ENCODE data around the gene MALSU1.
A peak's percentile ranks its signal among the peaks of the same experiment; 100 is the strongest.

The MALSU1 gene

GRCh38 chr7:23315366-23315765, 16.2 kb downstream of the MALSU1 start:
- peaks cover 25% of the 10 kb centered on the region; the same call in 1 of the 2 replicates for H3K36me3 ChIP-seq (ENCODE audit: insufficient read depth)
- no peak overlapping the region for H3K9ac ChIP-seq
- H2AFZ ChIP-seq (ENCODE audit: low read depth): no peak overlapping the region
- H3K4me3 ChIP-seq (IDR thresholded peaks at IDR 0.05; ENCODE audit: insufficient read depth, low read depth, low read length): no peak overlapping the region
- H3K27ac ChIP-seq: peak overlapping the region; percentile 6; the same call in 1 of the 2 replicates
- H4K20me1 ChIP-seq (ENCODE audit: insufficient read depth): no peaks in the 10 kb centered on the region
- H3K27me3 ChIP-seq (ENCODE audit: insufficient read depth, low read depth): no peaks in the 10 kb centered on the region
- H3K4me1 ChIP-seq (ENCODE audit: low read depth, poor library complexity, severe bottlenecking): peaks cover 43% of the 10 kb centered on the region
- H3K79me2 ChIP-seq (ENCODE audit: insufficient read depth, low read depth): peaks cover 6% of the 10 kb centered on the region; the same call in 1 of the 2 replicates
- H3K4me2 ChIP-seq: peak overlapping the region; percentile 25; the same call in 1 of the 2 replicates
- TF ChIP-seq, protein P1, sequence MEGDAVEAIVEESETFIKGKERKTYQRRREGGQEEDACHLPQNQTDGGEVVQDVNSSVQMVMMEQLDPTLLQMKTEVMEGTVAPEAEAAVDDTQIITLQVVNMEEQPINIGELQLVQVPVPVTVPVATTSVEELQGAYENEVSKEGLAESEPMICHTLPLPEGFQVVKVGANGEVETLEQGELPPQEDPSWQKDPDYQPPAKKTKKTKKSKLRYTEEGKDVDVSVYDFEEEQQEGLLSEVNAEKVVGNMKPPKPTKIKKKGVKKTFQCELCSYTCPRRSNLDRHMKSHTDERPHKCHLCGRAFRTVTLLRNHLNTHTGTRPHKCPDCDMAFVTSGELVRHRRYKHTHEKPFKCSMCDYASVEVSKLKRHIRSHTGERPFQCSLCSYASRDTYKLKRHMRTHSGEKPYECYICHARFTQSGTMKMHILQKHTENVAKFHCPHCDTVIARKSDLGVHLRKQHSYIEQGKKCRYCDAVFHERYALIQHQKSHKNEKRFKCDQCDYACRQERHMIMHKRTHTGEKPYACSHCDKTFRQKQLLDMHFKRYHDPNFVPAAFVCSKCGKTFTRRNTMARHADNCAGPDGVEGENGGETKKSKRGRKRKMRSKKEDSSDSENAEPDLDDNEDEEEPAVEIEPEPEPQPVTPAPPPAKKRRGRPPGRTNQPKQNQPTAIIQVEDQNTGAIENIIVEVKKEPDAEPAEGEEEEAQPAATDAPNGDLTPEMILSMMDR (conservative IDR thresholded peaks at IDR 0.05; ENCODE audit: low read depth, low read length): no peak

DNA sequence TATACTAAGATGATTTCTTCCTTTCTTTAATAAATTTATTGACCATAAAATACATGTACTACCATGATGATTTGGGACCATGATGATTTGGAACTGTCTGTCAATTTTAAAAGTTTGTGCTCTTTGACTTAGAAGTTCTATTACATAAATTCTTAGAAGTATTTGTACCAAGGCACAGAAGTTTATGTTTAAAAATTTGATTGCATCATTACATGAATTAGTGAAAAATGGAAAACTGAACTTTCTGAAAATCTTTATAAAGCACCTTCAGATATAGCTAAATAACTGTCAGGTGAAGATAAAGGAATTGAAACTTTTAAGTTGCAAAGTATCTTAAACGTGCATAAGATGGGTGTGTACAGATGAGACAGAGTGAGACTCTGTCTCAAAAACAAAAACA, 32.0 kb downstream of the MALSU1 start:
- Histone ChIP-seq H3K27ac (no peak overlapping the region), H3K27me3 (ENCODE audit: insufficient read depth, low read depth) (no peaks in the 10 kb centered on the region), H2AFZ (ENCODE audit: low read depth) (no peak overlapping the region), H4K20me1 (ENCODE audit: insufficient read depth) (no peaks in the 10 kb centered on the region), H3K4me2 (no peak overlapping the region), H3K4me1 (ENCODE audit: low read depth, poor library complexity, severe bottlenecking) (peaks cover 8% of the 10 kb centered on the region), H3K9ac (no peak overlapping the region), H3K36me3 (ENCODE audit: insufficient read depth) (peaks cover 3% of the 10 kb centered on the region; the same call in 1 of the 2 replicates), H3K4me3 (IDR thresholded peaks at IDR 0.05; ENCODE audit: insufficient read depth, low read depth, low read length) (no peak overlapping the region), H3K79me2 (ENCODE audit: insufficient read depth, low read depth) (peaks cover 16% of the 10 kb centered on the region; the same call in 1 of the 2 replicates)
- TF ChIP-seq, protein P1 (conservative IDR thresholded peaks at IDR 0.05; ENCODE audit: low read depth, low read length): no peak

DNA sequence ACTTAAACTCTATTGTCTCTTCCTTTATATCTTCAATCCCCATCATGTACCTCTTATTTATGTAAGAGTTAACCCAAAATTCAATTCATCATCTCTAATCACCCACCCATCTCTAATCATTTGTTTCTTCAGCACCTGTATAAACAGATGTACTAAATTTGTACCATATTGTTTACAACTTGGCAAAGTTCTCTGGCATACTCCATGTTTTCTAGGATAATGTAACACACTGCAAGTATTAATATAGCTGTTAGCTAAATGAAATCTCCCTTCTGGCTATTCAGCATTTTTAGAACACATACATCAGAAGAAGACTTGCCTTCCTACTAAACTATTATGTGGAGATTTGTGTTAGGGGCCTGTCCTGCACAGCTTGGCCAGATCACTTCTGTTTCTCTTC, 33.1 kb downstream of the MALSU1 start:
- H3K36me3 ChIP-seq (ENCODE audit: insufficient read depth): peaks cover 8% of the 10 kb centered on the region; the same call in 1 of the 2 replicates
- no peak overlapping the region for H3K27ac ChIP-seq
- peaks cover 16% of the 10 kb centered on the region; the same call in 1 of the 2 replicates for H3K79me2 ChIP-seq (ENCODE audit: insufficient read depth, low read depth)
- TF ChIP-seq, protein P1 (conservative IDR thresholded peaks at IDR 0.05; ENCODE audit: low read depth, low read length): no peak
- peaks cover 8% of the 10 kb centered on the region for H3K4me1 ChIP-seq (ENCODE audit: low read depth, poor library complexity, severe bottlenecking)
- H3K9ac ChIP-seq: no peak overlapping the region
- no peak overlapping the region for H3K4me2 ChIP-seq
- no peaks in the 10 kb centered on the region for H3K27me3 ChIP-seq (ENCODE audit: insufficient read depth, low read depth)
- H3K4me3 ChIP-seq (IDR thresholded peaks at IDR 0.05; ENCODE audit: insufficient read depth, low read depth, low read length): no peak overlapping the region
- no peak overlapping the region for H2AFZ ChIP-seq (ENCODE audit: low read depth)
- H4K20me1 ChIP-seq (ENCODE audit: insufficient read depth): no peaks in the 10 kb centered on the region

DNA sequence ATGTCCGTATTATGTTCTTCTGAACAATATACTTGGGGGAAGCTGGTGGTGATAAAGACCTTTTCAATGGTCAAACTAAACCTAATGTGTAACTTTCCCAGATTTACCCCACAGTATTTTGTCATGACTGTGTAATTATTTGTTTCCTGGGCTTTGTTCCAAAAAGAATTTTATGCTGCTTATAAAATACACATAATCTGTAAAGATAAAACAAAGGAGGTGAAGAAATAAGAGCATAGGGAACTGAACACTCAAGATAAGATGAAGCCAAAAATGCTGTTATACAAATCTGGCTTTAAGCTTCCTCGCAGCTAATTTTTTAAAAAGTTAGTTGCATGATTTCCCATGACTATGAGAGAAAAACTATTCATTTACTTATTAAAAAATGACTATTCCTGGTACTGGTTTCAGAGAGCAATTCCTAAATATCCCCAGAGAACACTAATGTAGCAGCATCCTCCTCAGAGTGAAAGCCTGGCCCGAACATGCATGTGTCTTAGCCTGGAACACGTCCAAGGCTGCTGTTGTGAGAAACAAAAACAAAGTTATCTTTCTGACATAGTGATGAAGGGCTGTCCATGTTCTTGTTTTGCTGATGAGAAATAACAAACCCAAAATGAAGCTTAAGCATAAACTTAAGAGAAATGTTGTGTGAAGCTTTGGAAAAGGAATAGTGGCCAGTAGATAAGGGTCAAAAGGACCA, 33.9 kb downstream of the MALSU1 start:
- Histone ChIP-seq H3K79me2 (ENCODE audit: insufficient read depth, low read depth) (peaks cover 13% of the 10 kb centered on the region; the same call in 1 of the 2 replicates), H3K4me2 (no peak overlapping the region), H3K9ac (no peak overlapping the region), H3K36me3 (ENCODE audit: insufficient read depth) (peaks cover 5% of the 10 kb centered on the region; the same call in 1 of the 2 replicates), H3K27me3 (ENCODE audit: insufficient read depth, low read depth) (no peaks in the 10 kb centered on the region), H3K4me1 (ENCODE audit: low read depth, poor library complexity, severe bottlenecking) (peaks cover 8% of the 10 kb centered on the region), H2AFZ (ENCODE audit: low read depth) (no peak overlapping the region), H3K4me3 (IDR thresholded peaks at IDR 0.05; ENCODE audit: insufficient read depth, low read depth, low read length) (no peak overlapping the region), H3K27ac (no peak overlapping the region), H4K20me1 (ENCODE audit: insufficient read depth) (no peaks in the 10 kb centered on the region)
- TF ChIP-seq, protein P1 (conservative IDR thresholded peaks at IDR 0.05; ENCODE audit: low read depth, low read length): no peak
